Esophagus mucosa (tissue), 1 donor: ENCODE measurements around the gene GDPD4. TPM values are rescaled to one million over a fixed set of nuclear protein-coding genes. Genes with fewer than 3 reads are reported as not detected.

ENCODE experiments used
- ATAC-seq: fragments of 200-7000 bp; cut with Tn5 transposase; one replicate; pipeline ENCODE4 v1.9.1; 2020
- total RNA-seq: library from RNA; stranded (reverse); gene quantifications from one replicate; pipeline ENCODE4 v1.2.4, GENCODE V29; 2023
- donor health status: DM: yes; HTN: yes; CAD: no.

Gene GDPD4, protein sequence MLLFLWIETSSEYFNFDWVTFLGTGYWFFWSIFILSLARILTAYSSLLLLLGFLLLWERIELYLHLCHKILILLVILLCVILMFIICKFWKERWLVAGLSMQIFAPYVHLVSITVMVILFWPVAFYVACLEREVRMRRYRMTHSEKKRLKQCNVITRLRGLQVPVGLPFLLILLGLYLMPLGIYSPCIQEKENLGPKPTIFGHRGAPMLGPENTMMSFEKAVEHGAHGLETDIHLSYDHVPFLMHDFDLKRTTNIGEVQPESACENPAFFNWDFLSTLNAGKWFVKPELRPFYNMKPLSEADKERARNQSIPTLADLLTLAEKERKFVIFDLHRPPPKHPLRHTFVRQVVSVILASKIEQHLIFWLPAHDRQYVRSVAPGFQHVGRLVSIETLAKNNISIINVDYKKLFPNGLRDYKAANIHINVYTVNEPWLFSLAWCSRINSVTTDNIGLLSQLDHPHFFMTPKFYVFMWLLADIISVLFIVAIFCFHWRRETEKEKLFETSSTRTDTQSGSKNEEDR
- not detected for total RNA-seq

DNA sequence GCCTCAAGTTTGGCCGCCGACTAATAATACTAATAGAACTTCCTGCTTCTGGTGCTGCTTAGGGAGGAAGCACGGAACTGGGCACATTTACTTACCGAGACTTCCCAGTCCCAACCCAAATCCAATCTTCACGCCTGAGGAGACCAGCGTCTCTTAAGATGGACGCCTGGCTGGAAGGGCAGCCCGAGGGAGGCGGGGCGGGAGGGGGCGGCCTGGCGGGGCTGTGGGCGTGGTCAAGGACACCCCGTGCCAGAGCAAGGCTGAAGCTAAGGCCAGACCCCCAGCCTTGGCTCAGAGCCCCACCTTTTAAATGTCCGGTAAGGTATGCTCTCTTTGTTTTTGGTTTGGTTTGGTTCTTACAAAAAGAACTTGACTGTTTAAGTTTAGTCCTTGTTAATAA, at the start of gene GDPD4:
GDPD4 (minus strand) TSS at position 177 of the 400 bp plus-strand sequence. CDS start 16,549 bp downstream, outside the sequence.
- no peak for ATAC-seq

DNA sequence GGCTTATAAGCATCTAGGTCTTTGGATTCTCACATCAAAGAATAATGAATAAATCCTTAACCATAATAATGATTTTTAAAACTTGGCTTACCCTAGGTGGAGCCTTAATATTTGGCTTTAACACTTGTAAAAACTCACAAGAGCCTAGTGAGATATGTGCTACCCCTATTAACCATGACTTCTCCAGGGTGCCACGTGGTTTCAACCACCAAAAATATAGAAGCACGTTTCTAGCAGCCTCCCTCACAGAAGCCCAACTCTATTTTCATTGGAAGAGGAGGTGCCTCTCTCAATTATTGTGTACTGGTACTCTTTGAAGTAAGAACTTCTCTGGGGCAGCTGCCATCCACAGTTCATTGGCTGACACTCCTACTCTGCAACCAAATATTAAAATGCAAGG, 46.5 kb upstream of the GDPD4 start:
- ATAC-seq: no peak

DNA sequence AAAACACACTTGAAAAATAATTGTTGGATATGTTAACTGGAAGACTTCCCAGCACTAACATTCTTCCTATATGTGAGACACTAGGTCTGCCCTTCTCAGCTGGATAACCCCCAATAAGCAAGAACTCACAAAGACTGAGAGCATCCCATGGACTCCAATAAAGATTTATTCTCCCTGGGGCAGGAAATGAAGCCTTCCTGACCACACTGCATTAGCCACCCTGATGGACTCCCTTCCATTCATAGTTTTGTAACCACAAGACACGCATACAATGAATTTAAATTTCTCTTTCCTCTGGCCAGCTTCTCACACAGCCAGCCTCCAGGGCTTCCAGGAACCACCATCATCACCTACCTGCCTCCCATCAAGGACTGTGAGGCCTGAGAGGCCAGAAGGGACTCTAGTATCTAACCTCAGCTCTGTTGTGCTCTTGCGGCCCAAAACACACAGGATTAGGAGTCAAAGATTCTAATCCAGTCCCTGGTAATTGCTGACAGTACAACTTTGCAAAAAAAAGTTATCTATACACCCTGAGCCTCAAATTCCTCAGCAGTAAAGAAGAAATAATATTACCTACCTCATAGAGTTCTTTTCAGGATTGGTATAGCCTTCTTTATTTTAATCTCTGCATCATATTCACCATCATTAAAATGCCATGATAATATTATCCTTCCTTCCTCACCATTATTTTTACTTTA, 45.6 kb upstream of the GDPD4 start:
- no peak for ATAC-seq

DNA sequence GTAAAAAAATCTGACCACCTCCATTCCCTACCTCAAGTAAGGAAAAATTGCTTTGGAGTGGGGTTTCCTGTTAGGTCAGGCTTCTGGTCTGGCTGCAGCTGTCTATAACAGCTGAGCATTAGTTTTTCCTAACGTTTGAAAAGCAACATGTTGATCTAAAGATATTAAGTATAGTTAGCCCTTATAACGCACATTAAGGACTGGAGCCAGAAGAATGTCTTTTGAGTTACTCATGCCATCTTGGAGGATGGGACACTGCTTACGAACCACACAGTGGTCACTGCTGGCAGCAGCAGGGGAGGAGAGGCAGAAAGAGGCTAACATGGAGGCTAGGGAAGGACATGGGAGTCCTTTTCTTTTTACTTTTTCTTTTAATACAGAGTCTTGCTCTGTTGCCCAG, 44.1 kb upstream of the GDPD4 start:
- no peak for ATAC-seq

DNA sequence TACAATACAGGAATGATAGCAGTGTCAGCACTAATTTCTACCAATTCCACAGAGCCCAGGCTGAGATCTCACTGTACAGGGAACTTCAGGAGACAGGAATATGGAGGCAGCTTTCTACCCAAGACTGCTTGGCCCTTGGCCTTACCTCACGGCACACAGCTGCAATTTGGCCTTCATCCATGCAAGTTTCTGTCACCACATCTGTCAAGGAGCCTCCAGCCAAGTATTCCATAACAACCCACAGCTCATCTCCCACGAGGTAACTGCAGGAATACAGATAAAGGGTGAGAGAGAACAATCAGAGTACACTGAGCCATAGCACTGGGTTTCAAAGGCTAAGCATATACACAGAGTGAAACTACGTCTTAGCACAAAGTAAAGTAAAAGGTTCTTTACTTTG, 39.0 kb upstream of the GDPD4 start:
- no peak for ATAC-seq

DNA sequence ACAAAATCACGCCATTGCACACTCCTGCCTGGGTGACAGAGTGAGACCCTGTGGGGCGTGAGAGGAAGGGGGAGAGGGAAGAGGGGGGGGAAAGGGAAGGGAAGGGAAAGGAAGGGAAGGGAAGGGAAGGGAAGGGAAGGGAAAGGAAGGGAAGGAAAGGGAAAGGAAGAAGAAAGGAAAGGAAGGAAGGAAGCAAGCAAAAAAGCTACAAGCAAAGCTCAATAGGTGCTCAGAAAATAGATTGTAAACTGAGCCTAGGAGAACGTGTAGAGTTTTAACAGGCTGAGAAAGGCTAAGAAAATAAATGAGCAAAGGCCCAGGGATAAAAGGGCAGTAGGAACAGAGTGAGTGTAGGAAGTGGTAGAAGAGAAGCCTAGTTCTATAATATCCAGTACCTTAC, 30.8 kb upstream of the GDPD4 start:
- ATAC-seq: no peak

DNA sequence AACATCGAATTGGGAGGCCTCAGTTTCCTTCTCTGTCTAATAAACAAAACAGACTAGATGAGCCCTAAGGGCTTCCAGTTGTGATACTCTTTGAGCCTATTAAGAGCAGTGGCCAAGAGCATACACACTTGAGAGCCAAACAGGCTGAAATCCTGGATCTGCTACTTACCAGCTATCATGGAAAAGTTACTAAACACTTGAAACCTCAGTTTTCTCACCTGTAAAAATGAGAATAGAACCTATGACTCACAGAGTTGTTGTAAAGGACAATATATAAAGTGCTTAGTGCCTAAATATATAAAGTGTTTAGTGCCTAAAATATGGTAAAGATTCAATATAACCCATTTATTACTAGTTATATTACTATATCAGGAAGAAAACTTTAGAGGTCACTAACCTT, 23.7 kb upstream of the GDPD4 start:
- ATAC-seq: no peak

DNA sequence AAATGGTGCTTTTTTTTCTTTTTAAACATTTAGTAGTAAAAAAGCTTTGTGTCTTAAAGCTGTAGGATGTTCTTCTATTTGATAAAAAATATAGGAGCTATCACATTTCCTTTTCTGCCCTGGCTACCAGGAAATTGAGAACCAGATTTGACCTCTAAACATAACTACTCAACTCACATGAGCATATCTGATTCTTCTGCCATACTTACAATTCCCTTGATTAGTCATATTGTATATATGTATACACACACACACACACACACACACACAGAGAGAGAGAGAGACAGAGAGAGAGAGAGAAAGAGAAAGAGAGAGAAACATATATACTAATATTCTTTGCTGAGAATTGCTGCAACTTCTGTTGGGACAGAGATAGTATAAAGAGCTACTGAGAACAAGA, 23.0 kb upstream of the GDPD4 start:
- no peak for ATAC-seq

DNA sequence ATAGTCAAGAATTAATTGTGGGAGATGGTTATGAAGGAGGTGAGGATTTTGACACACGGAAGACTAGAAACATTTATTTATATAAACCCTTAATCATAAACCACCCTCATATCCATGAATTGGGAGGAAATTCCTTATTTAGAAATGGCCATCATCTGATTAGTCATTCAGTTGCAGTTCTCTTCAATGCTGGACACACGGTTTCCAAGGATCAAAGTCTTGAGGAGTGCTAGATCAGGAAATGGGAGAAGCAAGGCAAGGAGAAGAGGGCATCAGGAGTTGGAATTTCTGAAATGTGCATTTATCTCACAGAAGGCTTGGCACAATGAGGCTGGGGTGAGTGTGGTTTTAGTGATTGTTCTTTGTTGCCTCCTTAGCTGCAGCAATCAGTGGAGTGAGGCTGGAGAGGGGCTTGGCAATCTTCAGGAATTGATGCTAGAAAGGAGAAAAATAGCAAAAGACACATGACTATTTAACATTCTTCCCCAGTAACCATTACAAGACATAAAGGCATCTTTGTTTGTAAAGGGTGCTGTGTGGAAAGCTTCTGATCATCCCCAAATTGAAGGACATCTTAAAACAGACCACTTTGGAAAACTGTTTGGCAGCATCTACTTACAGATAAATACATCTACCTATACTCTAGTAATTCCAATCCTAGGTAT, 21.6 kb upstream of the GDPD4 start:
- ATAC-seq: no peak

DNA sequence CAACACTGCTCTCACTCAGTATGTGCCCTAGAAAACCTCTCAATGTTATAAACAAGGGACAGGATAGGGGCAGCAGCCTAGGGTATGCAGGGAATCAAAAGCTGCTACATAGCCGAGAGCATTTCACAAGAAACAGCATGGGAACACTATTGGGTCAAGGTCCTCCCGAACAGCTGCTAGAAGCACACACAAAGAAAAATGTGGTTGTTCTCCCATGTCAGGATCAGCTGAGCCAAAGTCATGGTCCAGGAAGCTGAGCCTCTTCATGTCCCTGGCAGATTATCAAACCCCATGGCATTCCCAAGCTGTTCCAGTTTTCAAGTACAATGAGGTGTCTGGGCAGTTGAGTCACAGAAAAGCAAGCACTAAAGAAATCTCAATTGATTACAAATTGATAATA, 21.0 kb upstream of the GDPD4 start:
- no peak for ATAC-seq

DNA sequence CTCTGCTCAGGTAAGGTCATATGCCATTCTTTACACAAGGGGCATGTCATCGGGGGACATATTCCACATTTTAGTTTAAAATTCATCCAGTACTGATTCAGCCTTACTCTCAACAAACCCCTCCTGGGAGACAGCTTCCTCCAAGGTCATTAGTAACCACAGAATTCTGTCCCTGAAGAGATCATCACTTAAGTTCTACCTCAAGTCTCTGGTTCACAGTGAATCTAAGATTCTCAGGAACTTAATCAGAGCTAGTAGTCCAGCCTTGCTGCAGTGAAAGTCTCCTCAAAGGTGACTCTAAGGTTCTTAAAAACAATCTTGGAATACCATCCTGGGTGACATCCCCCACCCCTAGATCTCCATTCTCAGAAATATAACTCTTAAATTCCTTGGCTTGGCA, 18.9 kb upstream of the GDPD4 start:
- no peak for ATAC-seq

DNA sequence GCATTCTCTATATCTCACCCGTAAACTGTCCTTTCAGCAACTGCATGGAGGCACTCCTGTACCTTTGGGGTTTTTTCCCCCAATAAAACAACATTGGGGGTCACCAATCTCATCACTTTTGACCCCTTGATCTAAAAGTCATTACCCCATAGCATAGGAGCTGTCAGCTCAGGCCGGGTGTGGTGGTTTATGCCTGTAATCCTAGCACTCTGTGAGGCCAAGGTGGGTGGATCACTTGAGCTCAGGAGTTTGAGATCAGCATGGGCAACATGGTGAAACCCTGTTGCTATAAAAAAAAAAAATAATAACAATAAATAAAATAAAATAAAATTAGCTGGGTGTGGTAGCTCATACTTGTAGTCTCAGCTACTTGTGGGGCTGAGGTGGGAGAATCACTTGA, 17.1 kb upstream of the GDPD4 start:
- ATAC-seq: no peak

DNA sequence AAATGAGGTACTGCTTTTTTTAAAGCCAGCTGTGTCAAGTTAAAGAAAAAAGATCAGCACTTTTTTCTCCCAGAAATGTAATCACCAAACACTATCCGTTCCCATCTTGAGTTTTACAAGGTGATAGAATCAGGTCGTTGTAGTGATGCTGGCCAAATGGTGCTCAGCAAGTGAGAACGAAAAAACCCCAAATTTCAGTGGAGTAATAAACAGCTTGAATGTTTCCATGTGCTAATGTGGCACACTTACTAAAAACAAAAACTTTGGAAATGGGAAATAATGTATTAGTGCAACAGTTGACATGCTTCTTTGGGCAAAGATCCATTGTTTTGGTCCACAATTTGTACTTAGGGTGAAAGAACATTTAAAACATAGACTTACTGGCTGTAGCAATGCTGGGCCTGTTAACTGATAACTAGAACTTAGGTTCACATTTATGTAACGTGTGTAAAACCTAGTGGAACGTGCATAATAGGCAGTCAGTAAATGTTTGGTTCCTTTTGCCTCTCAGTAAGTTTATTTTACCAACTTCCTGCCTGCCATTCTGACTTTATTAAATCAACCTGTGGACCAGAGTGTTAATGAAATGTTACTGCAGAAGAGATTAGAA, 15.4 kb upstream of the GDPD4 start:
- ATAC-seq: no peak

DNA sequence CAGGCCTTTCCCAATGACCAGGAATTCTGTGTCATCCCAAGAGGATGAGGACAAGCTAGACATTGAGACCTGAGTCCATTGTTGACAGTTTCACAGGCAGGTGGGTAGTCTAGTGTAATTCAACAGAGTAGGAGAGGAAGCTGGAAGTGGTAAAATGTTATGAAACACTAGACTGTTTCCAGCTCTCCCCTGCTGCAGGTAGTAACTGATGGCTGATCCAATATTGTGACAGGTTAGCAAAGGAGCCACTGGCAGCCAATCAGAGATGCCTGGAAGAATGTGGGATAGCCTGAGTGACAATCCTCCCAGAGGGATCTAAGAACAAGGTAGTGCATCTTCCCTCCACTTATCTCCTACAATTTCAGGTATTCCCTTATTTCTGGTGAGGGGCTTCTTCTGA, 10.6 kb upstream of the GDPD4 start:
- ATAC-seq: no peak

DNA sequence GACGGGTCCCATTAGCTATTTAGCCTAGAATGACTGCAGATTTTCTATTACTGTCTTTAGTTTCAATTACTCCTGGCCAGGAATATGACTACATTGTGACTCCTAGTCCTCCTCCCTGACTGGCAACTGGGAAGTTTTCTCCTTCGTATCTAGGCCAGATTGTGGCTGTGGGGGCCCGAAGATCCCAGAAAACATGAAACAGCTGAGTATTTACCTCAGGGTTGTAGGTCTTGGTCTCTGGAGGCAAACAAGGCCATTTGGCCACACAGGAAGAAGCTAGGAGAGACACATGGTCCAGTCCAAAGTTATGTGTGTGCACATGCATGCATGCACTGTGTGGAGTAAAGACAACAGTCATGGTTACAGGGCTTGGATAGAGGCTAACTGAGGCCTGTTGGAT, 10.2 kb upstream of the GDPD4 start:
- no peak for ATAC-seq

DNA sequence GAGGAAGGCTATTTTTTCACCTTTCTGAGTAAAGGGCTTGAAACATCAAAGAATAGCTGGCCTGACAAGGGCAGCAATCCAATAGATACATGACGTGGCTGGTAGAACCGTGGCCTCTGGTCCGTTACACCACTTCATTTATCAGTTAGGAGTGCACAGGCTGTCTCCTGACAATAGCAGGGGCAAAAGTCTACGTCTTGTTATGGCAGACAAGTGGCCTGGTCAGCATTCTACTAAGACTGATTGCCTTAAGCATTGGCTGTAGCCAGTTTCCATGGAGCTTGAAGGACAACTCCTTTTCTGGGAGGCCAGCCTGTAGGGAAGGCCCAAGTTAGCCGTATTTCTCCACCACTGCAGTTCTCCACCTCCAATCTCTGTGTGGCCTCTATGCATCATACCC, 9.2 kb upstream of the GDPD4 start:
- ATAC-seq: no peak

DNA sequence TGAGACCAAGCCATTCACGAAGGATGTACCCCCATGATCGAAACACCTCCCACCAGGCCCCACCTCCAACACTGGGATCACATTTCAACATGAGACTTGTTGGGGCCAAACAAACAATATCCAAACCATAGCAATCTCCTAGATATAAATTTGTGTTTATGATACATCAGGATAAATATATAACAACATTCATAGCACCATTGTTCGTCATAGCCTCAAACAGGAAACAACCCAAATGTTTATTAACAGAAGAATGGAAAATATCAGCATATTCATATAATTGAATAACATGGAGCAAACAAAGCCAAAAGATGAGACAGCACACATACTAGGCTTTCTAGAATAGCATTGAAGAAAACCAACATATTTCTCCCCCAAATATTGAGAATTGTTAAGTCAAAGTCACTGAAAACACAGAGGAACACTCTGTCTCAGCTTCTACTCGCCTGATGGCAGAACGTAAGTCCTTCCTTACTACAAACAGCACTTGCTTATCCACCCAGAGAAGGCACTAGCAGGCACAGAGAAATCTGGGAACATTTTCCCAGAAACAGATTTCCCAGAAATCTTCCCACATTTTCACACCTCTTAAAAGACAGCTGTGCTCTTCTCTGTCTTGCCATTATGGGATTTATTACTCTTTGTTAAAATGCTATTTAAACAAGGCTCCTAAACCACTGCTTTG, 8.1 kb upstream of the GDPD4 start:
- no peak for ATAC-seq

DNA sequence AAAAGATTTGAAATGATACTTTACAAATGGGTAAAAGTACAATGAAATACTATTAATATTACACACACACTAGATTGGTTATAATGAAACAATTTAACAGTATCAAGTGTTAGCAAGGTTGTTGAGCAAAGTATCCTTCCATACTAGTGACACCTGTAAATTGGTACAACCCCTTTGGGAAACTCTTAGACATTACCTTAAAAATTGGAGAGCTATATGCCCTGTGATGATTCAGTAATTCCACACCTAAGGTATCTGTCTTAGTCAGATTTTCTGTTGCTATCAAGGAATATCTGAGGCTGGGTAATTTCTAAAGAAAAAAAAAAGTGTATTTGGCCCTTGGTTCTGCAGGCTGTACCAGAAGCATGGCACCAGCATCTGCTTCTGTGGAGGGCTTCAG, 7.4 kb upstream of the GDPD4 start:
- no peak for ATAC-seq

DNA sequence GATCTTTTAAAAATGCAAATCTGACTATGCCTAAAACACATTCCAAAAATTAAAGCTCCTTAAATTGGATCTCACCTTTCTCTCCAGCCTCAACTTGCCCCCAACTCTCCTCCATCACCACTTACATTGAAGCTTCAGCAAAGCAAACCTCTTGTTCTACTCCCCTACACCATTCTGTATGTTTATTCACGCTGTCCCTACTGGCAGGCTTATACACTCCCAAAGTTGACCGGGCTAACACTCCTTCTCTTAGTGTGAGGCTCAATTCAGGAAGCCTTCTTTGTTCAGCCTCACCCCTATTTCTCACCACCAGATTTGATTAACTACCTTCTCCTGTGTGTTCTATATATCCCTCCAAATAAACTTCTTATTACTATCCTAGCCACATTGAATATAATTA, 1.8 kb upstream of the GDPD4 start:
- ATAC-seq: no peak

DNA sequence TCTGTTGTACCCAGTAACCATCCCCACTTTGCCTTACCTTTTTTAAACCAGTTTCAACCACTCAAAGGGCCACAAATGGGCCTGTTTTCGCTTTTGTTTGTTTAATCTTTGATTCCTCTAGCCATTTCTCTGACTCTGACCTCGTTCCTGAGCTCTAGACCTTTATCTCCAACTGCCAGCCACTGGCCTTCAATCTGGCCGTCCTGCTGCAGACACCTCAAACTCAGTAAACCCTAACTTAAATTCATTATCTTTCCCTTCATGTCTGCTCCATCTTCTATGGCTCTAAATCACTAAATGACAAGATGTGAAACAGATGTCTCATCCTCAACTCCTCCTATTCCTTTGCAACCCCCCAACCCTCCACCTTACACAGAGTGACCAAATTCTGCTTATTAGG, 1.3 kb upstream of the GDPD4 start:
- no peak for ATAC-seq

DNA sequence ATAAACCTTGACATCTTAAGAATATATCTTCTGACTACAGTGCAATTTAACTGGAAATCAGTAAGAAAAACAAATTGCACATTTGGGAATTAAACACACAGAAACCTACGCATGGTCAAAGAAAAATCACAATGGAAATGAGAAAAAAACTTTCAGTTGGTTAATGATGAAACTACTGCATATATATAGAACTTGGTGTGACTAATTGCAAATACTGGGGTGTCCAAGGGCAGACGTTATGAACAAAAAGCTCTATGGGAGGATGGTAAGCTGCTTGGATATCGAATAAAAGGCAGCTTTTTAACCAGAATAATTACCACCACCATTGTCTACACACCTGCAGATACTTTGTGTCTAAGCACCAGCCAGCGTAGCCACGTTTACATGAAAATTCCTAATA, 791 bp downstream of the GDPD4 start:
- ATAC-seq: no peak

DNA sequence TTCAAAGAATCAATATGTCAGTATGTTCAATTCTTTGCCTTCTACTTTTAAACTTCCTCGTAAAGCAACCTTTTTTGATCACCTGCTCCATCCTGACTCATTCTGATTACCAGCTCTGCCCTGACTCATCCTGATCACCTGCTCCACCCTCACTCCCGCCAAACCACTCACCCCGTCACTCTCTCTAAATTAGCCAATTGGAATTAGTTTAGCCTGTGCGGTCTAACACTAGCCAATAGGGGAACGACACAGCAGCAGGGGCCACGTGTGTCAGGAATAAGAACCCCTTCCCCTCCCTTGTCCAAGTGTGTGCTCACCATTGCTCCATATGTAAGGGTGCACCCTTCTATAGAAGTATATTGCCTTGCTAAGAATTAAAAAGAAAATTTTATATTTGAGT, 1.5 kb downstream of the GDPD4 start:
- peak; percentile 91 for ATAC-seq
